AG04450 (cell line): ENCODE results near the gene NPM1. TPM values are rescaled to one million over a fixed set of nuclear protein-coding genes. Genes with fewer than 3 reads are reported as not detected.
"Not testable (repeated sequence)": the region's sequence is repeated elsewhere in the genome, so short reads cannot be mapped to it uniquely, and the experiment has no call there.

Source experiments
- CTCF ChIA-PET: fragments of 300-600, 350-600 bp; formaldehyde crosslinking; extraction: SDS; loops from one replicate; lab custom pipeline; 2022; ENCODE audit warnings: antibody characterized with exemption, inconsistent platforms; lab: Charles Lee
- POLR2A ChIA-PET: fragments of 350-600 bp; formaldehyde crosslinking; extraction: SDS; loops from one replicate; lab custom pipeline; 2021; ENCODE audit warnings: antibody characterized with exemption, inconsistent platforms; lab: Yijun Ruan, JAX
- DNase-seq: peaks from one replicate; pipeline ENCODE4 v3.0.0-alpha.2; 2011; ENCODE audit warnings: low read depth, low spot score
- H3K27ac ChIP-seq: one replicate; pipeline ENCODE4 v1.5.1; 2012; ENCODE audit warnings: low read depth, low read length, control low read depth
- H3K27me3 ChIP-seq: one replicate; pipeline ENCODE4 v1.6.0; 2012; ENCODE audit warnings: low read length; ENCODE audit not compliant: control insufficient read depth, insufficient read depth
- H3K4me3 ChIP-seq: 2 replicates; pipeline ENCODE4 v1.5.1; 2011; ENCODE audit warnings: mild to moderate bottlenecking, low read depth, low read length, control low read depth
- H3K9me3 ChIP-seq: 2 replicates; pipeline ENCODE4 v1.5.1; 2012; ENCODE audit warnings: low read length; ENCODE audit not compliant: control insufficient read depth, insufficient read depth
- polyA plus RNA-seq: library from polyadenylated mRNA; depleted of rRNA; stranded (reverse); fragments of >200 nt; gene quantifications from 2 replicates; pipeline ENCODE4 v1.2.3, GENCODE V29; 2011
- TF ChIP-seq, protein P1 (sequence below): IDR thresholded peaks from 2 replicates; pipeline ENCODE4 v1.5.1; 2011; ENCODE audit warnings: low read depth, low read length, control low read depth, inconsistent platforms

Gene NPM1
- polyA plus RNA-seq, 1 experiment: 2,664 TPM

DNA sequence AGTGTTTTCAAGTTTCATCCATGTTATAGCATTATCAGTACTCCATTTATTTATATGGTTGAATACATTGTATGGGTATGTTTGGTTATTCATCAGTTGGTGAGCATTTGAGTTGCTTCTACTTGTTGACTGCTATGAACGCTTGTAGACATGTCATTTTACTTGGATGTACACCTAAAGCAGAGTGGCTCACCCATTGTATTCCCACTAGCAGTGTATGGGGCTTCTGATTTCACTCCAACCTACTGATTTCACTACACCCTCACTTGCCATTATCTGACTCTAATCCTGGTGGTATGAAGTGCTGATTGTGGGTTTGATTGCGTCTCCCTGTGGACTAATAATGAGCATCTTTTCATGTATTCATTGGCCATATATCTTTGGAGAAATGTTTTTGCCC lies 9.5 kb downstream of the NPM1 start:
- CTCF ChIA-PET: interaction anchor here (2.2 kb wide), 1 partner anchor 9 kb away, joined by 5 read pairs; no protein-coding TSS in a partner anchor
- Histone ChIP-seq H3K27me3 (no peaks in the 10 kb centered on the region), H3K9me3 (no peaks in the 10 kb centered on the region), H3K27ac (no peak overlapping the region), H3K4me3 (no peak overlapping the region)
- POLR2A ChIA-PET: no interaction called here
- DNase-seq: no peak
- TF ChIP-seq, protein P1, sequence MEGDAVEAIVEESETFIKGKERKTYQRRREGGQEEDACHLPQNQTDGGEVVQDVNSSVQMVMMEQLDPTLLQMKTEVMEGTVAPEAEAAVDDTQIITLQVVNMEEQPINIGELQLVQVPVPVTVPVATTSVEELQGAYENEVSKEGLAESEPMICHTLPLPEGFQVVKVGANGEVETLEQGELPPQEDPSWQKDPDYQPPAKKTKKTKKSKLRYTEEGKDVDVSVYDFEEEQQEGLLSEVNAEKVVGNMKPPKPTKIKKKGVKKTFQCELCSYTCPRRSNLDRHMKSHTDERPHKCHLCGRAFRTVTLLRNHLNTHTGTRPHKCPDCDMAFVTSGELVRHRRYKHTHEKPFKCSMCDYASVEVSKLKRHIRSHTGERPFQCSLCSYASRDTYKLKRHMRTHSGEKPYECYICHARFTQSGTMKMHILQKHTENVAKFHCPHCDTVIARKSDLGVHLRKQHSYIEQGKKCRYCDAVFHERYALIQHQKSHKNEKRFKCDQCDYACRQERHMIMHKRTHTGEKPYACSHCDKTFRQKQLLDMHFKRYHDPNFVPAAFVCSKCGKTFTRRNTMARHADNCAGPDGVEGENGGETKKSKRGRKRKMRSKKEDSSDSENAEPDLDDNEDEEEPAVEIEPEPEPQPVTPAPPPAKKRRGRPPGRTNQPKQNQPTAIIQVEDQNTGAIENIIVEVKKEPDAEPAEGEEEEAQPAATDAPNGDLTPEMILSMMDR: no peak

DNA sequence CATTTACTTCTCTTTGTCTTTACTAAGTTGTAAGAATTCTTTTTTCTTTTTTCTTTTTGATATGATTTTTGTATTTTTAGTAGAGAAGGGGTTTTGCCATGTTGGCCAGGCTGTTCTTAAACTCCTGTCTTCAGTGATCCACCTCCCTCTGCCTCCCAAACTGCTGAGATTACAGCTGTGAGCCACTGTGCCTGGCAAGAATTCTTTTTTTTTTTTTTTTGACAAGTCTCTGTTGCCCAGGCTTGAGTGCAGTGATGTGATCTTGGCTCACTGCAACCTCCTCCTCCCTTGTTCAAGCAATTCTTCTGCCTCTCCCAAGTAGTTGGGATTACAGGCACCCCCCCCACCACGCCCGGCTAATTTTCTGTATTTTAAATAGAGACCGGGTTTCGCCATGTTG lies 9.9 kb downstream of the NPM1 start:
- no peaks in the 10 kb centered on the region for H3K27me3 ChIP-seq
- no peak for DNase-seq
- no peak overlapping the region for H3K27ac ChIP-seq

DNA sequence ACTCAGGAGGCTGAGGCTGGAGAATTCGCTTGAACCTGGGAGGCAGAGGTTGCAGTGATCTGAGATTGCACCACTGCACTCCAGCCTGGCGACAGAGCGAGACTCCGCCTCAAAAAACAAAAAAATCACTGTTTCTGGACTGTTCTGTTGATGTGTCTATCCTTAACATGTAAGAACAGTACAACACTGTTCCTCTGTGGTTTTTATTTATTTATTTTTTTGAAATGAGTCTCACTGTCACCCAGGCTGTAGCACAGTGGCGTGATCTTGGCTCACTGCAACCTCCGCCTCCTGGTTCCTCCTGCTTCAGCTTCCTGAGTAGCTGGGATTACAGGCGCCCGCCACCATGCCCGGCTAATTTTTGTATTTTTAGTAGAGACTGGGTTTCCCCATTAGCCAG lies 11.0 kb downstream of the NPM1 start:
- CTCF ChIA-PET, H3K4me3 ChIP-seq, H3K27me3 ChIP-seq, H3K27ac ChIP-seq, H3K9me3 ChIP-seq, POLR2A ChIA-PET, DNase-seq: not testable (repeated sequence)

More for the DNA sequence above, 9.9 kb downstream of the NPM1 start:
- H3K9me3 ChIP-seq: no peaks in the 10 kb centered on the region
- ChIA-PET POLR2A (no interaction called here), CTCF (interaction anchor here (2.2 kb wide), 1 partner anchor 8 kb away, joined by 5 read pairs; no protein-coding TSS in a partner anchor)
- TF ChIP-seq, protein P1: no peak
- H3K4me3 ChIP-seq: no peak overlapping the region

DNA sequence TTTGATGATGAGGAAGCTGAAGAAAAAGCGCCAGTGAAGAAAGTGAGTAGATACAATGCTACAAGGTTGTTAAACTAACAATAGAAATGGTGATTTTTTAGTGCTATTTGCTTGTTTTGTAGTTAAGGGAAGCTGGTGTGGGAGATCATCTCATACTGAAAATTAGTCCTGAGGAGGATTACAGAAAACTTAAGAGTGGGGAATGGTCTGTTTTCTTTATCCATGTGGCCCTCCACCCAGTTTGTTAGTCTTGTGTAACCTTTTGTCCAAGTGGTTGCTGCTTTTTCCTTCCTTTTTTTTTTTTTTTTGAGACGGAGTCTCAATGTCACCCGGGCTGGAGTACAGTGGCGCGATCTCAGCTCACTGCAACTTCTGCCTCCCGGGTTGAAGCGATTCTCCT lies 12.5 kb downstream of the NPM1 start:
- Histone ChIP-seq H3K27me3 (no peaks in the 10 kb centered on the region), H3K27ac (no peak overlapping the region), H3K9me3 (no peaks in the 10 kb centered on the region), H3K4me3 (no peak overlapping the region)
- POLR2A ChIA-PET: no interaction called here
- CTCF ChIA-PET: no interaction called here
- TF ChIP-seq, protein P1: no peak
- DNase-seq: no peak

DNA sequence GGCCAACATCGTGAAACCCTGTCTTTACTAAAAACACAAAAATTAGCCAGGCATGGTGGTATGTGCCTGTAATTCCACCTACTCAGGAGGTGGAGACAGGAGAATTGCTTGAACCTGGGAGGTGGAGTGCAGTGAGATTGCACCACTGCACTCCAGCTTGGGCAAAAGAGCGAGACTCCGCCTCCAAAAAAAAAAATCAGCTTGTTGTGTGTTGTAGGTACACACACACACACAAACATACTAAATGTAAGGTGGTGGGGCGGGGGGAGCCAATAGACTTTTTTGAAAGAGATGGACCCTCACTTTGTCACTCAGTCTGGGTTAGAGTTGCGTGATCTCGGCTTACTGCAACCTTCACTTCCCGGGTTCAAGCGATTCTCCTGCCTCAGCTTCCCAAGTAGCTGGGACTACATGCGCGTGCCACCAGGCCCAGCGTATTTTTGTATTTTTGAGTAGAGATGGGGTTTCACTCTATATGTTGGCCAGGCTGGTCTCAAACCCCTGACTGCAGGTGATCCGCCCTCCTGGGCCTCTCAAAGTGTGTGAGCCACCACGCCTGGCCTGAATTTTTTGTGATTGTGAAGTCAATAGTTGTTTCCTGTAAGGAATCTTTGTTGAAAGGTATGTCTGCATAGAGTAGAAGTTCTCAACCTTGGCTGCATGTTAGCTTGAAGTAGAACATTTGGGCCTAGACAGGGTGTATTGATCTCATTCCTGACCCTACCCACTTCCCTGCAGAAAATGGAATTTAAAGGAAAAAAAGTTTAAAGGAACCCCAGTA lies 13.7 kb downstream of the NPM1 start:
- ChIA-PET CTCF (no interaction called here), POLR2A (interaction anchor here (0.6 to 1.2 kb wide), 3 partner anchors 13 to 455 kb away, joined by 3 to 5 read pairs (median 3); no protein-coding TSS in a partner anchor)
- TF ChIP-seq, protein P1: no peak

DNA sequence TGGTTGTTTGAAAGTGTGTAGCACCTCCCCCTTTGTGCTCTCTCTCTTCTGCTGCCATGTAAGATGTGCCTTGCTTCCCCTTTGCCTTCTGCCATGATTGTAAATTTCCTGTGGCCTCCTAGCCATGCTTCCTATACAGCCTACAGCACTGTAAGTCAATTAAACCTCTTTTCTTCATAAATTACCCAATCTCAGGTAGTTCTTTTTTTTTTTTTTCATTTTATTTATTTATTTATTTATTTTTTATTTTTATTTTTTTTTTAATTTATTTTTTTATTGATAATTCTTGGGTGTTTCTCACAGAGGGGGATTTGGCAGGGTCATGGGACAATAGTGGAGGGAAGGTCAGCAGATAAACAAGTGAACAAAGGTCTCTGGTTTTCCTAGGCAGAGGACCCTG lies 15.1 kb downstream of the NPM1 start:
- H3K27me3 ChIP-seq, H3K27ac ChIP-seq, CTCF ChIA-PET, DNase-seq, POLR2A ChIA-PET, H3K9me3 ChIP-seq, H3K4me3 ChIP-seq: not testable (repeated sequence)

More for the DNA sequence above, 13.7 kb downstream of the NPM1 start:
- Histone ChIP-seq H3K27me3 (no peaks in the 10 kb centered on the region), H3K9me3 (no peaks in the 10 kb centered on the region), H3K4me3 (no peak overlapping the region), H3K27ac (no peak overlapping the region)
- DNase-seq: no peak
